Calu3 (cell line): Measurements from ENCODE around the gene SLC25A21. TPM values are rescaled to one million over a fixed set of nuclear protein-coding genes. Genes with fewer than 3 reads are reported as not detected.

Experiments
- BruUV-seq: library from RNA; stranded (reverse); fragments of 400-500 nt; replicated peaks from 2 replicates; lab custom pipeline; 2021; lab: Mats Ljungman, UMichigan
- CTCF ChIA-PET: fragments of 300-600 bp; sonication (Branson Sonifier 250); formaldehyde crosslinking; loops from one replicate; lab custom pipeline; 2022; ENCODE audit warnings: antibody characterized with exemption; lab: Charles Lee
- DNase-seq: peaks from one replicate; pipeline ENCODE4 v3.0.0; 2022
- H3K27ac Mint-ChIP-seq: one replicate; pipeline ENCODE4 v1.8.0; 2022; ENCODE audit warnings: mixed read lengths; ENCODE audit not compliant: unreplicated experiment
- H3K27me3 Mint-ChIP-seq: one replicate; pipeline ENCODE4 v1.8.0; 2022; ENCODE audit warnings: mixed read lengths; ENCODE audit not compliant: unreplicated experiment
- H3K36me3 Mint-ChIP-seq: one replicate; pipeline ENCODE4 v1.8.0; 2022; ENCODE audit warnings: mild to moderate bottlenecking, moderate library complexity, mixed read lengths; ENCODE audit not compliant: insufficient read depth, unreplicated experiment
- H3K4me1 Mint-ChIP-seq: one replicate; pipeline ENCODE4 v1.8.0; 2022; ENCODE audit warnings: mild to moderate bottlenecking, low read depth, mixed read lengths; ENCODE audit not compliant: unreplicated experiment
- H3K4me3 Mint-ChIP-seq: one replicate; pipeline ENCODE4 v1.8.0; 2022; ENCODE audit warnings: mild to moderate bottlenecking, low read depth, moderate library complexity, mixed read lengths; ENCODE audit not compliant: unreplicated experiment
- H3K9me3 Mint-ChIP-seq: one replicate; pipeline ENCODE4 v1.8.0; 2022; ENCODE audit warnings: low read depth, mixed read lengths; ENCODE audit not compliant: unreplicated experiment
- intact Hi-C: fragments of 100-400 bp; cut with micrococcal nuclease; formaldehyde crosslinking; loops from one replicate; pipeline ENCODE4 v1.10.0; 2022; ENCODE audit not compliant: unreplicated experiment
- total RNA-seq: library from RNA; stranded (reverse); gene quantifications from 2 replicates; pipeline ENCODE4 v1.2.3, GENCODE V29; 2022
- TF ChIP-seq, protein P1 (sequence below): fragments of 200-600 bp; IDR thresholded peaks from one replicate; pipeline ENCODE4 v1.8.0; 2022; ENCODE audit warnings: antibody characterized with exemption; ENCODE audit not compliant: unreplicated experiment

SLC25A21 gene
- total RNA-seq, 1 experiment from 2014 or later, result 1.4 TPM

DNA sequence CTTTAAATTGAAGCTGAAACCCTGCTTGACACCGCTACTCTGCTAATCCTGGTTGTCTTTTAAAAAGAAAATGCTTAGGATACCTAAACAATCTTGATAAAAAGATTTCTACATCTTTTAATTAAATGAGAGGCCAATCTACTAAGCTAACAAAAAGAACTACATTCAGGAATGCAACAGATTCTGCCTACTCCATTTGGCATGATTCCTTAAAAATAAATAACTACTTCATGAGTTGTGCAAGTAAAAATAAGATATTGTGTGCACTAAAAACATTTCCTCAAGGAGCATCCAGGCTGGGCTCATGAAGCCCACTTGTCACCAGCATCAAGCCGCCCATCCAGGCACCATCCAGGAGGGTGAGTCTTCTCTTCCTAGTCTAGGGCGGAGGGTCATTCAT lies 313.3 kb downstream of the SLC25A21 start:
- H3K36me3 Mint-ChIP-seq, result no peaks in the 10 kb centered on the region
- TF ChIP-seq, protein P1, sequence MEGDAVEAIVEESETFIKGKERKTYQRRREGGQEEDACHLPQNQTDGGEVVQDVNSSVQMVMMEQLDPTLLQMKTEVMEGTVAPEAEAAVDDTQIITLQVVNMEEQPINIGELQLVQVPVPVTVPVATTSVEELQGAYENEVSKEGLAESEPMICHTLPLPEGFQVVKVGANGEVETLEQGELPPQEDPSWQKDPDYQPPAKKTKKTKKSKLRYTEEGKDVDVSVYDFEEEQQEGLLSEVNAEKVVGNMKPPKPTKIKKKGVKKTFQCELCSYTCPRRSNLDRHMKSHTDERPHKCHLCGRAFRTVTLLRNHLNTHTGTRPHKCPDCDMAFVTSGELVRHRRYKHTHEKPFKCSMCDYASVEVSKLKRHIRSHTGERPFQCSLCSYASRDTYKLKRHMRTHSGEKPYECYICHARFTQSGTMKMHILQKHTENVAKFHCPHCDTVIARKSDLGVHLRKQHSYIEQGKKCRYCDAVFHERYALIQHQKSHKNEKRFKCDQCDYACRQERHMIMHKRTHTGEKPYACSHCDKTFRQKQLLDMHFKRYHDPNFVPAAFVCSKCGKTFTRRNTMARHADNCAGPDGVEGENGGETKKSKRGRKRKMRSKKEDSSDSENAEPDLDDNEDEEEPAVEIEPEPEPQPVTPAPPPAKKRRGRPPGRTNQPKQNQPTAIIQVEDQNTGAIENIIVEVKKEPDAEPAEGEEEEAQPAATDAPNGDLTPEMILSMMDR, result no peak
- CTCF ChIA-PET, result no interaction called here

DNA sequence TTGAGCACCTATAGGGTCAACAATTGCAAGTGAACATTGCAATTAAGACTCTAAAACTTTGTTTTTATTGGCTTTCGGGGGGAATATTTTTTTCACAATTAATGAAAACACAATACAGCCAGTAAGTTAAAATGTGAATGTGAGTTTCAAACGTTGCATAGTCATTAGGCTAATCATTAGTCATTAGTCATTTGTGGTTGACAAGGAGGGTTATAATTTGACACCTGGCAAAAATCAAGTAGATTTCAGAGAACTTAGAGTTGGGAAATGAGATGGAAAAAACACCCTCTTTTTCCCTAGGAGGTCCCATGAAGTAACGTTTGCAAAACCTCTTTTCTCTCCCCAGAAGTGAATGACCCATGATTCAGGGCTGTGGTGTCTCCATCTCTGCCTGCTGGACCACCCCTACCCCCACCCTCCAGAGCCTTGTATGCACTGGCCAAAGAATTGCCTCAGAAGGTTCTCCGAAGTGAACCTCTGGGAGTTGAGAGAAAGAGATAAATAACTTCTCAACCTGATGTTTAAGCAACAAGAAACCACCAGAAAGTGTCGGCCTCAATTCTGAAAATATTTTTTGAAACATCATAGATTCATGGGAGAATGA lies 314.5 kb downstream of the SLC25A21 start:
- CTCF ChIA-PET, result no interaction called here
- Mint-ChIP-seq H3K27me3 (no peaks in the 10 kb centered on the region), H3K9me3 (no peaks in the 10 kb centered on the region), H3K27ac (no peak overlapping the region), H3K4me3 (no peak overlapping the region), H3K36me3 (no peaks in the 10 kb centered on the region), H3K4me1 (peaks cover 12% of the 10 kb centered on the region)
- BruUV-seq, result no TSS peak
- DNase-seq, result no peak
- intact Hi-C loops, result no loop called here
- TF ChIP-seq, protein P1, result no peak

More for the DNA sequence above, 313.3 kb downstream of the SLC25A21 start:
- no peak overlapping the region for H3K4me3 Mint-ChIP-seq
- peaks cover 12% of the 10 kb centered on the region for H3K4me1 Mint-ChIP-seq
- H3K27me3 Mint-ChIP-seq, result no peaks in the 10 kb centered on the region
- H3K27ac Mint-ChIP-seq, result no peak overlapping the region
- H3K9me3 Mint-ChIP-seq, result no peaks in the 10 kb centered on the region
- no TSS peak for BruUV-seq
- intact Hi-C loops, result no loop called here
- no peak for DNase-seq

DNA sequence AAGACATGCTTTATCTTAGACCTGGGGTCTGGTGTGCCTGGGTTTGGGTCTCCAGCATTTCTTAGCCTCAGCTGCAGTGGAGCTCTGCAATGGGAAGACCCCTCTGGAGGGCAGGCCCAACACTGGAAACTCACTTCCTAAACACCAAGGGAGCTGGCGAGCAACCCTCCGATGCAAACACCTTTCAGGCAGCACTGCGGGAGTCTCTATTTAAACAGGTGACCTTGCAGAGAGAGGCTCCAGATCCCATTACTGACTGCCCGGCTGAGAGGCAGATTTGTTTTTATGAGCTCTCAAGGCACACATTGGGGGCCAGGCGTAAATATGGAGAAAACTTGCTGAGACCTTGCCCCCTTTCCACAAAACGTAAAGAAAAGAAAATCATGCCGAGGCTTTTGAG lies 315.3 kb downstream of the SLC25A21 start:
- intact Hi-C loops, result no loop called here
- no peak overlapping the region for H3K27ac Mint-ChIP-seq
- no peaks in the 10 kb centered on the region for H3K36me3 Mint-ChIP-seq
- no peak overlapping the region for H3K4me3 Mint-ChIP-seq
- CTCF ChIA-PET, result no interaction called here
- no TSS peak for BruUV-seq
- peaks cover 12% of the 10 kb centered on the region for H3K4me1 Mint-ChIP-seq
- no peaks in the 10 kb centered on the region for H3K27me3 Mint-ChIP-seq
- DNase-seq, result no peak
- TF ChIP-seq, protein P1, result no peak
- no peaks in the 10 kb centered on the region for H3K9me3 Mint-ChIP-seq

DNA sequence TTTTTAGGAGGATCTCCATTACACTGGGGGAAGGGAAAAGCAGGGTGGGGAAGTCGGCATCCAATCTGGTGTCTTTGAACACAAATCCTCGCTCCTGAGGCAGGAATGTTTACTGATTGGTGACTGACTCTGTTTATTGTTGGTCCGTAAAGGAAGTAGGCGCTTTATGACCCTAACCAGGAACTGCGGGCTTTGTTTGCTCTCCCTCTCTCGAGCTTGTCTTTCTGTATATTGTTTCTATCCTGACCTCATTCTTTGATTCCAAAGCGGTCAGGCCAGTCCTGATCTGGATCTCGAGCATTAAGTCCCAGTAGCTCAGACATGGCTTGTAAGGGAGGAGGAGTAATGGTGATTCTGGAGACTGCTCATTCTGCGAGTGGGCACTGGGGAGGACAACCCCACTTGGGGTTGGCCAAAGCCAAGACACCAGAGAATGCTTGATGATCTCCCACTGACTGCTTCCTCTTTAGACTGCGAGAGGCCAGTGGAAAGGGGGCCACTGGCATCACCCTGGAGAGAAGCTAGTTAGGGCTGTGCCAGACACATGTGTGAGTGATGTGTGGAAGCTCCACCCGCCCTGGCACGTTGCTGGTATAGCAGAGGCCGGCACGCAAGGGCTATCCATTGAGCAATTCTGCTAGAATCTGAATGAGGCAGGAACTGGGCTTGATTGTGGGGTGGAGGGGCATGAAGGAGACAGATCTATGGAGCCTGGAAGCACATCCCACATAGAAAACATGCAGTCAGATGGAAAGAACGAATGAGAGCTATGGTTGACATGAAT lies 316.1 kb downstream of the SLC25A21 start:
- BruUV-seq, result no TSS peak
- Mint-ChIP-seq H3K9me3 (no peaks in the 10 kb centered on the region), H3K27ac (no peak overlapping the region), H3K4me3 (peak overlapping the region; percentile 22), H3K4me1 (peaks cover 12% of the 10 kb centered on the region), H3K36me3 (no peaks in the 10 kb centered on the region), H3K27me3 (no peaks in the 10 kb centered on the region)
- DNase-seq, result peak; percentile 19
- TF ChIP-seq, protein P1, result no peak
- intact Hi-C loops, result no loop called here
- CTCF ChIA-PET, result no interaction called here
